Heart left ventricle (tissue), 16 donors: ENCODE measurements around the gene LMAN2L. TPM values are rescaled to one million over a fixed set of nuclear protein-coding genes. Genes with fewer than 3 reads are reported as not detected.

Source experiments
- ATAC-seq, 4 donors: fragments of 200-7000 bp; cut with Tn5 transposase; one replicate each; pipeline ENCODE4 v1.9.1; 2020 to 2022; ENCODE audit warnings: moderate library complexity in 4 of 4, mild to moderate bottlenecking in 3 of 4, moderate number of reproducible peaks in 1 of 4
- DNase-seq, 5 donors: peaks; one replicate each; pipeline ENCODE4 v3.0.0-alpha.2; 2020
- H3K27ac ChIP-seq, 12 donors: fragments of 200-600 bp; sonication (generic) in 4 of 12; one replicate each; pipeline versions ENCODE4 v1.5.0 to v1.8.0; 2016 to 2022; ENCODE audit warnings: mild to moderate bottlenecking in 2 of 12
- H3K27me3 ChIP-seq, 9 donors: fragments of 200-600 bp; sonication (generic) in 2 of 9; one replicate each; pipeline versions ENCODE4 v1.5.1 to v1.8.0; 2016 to 2022; ENCODE audit warnings: mild to moderate bottlenecking in 3 of 9
- H3K36me3 ChIP-seq, 9 donors: fragments of 200-600 bp; sonication (generic) in 2 of 9; one replicate each; pipeline versions ENCODE4 v1.5.0 to v1.8.0; 2018 to 2022; ENCODE audit warnings: mild to moderate bottlenecking in 2 of 9
- H3K4me1 ChIP-seq, 12 donors: fragments of 200-600 bp; sonication (generic) in 4 of 12; one replicate each; pipeline versions ENCODE4 v1.5.0 to v1.8.0; 2016 to 2022; ENCODE audit warnings: mild to moderate bottlenecking in 3 of 12
- H3K4me3 ChIP-seq, 12 donors: fragments of 200-600 bp; sonication (generic) in 4 of 12; one replicate each; pipeline versions ENCODE4 v1.5.0 to v1.8.0; 2017 to 2022; ENCODE audit warnings: mild to moderate bottlenecking in 9 of 12, moderate library complexity in 4 of 12
- H3K9me3 ChIP-seq, 12 donors: fragments of 200-600 bp; sonication (generic) in 4 of 12; one replicate each; pipeline versions ENCODE4 v1.5.0 to v1.8.0; 2016 to 2022; ENCODE audit warnings: mild to moderate bottlenecking in 1 of 12
- POLR2A ChIP-seq, 2 donors: fragments of 450-650 bp; IDR thresholded peaks; one replicate each; pipeline ENCODE4 v1.6.1; 2017; ENCODE audit warnings: antibody characterized with exemption in 2 of 2, mild to moderate bottlenecking in 2 of 2, moderate library complexity in 2 of 2
- WGBS, 4 donors: extraction: QIAGEN DNeasy Blood & Tissue Kit in 2 of 4; methylation state at CpG; one replicate each; pipeline versions ENCODE4 v1.1.5 to v1.1.7; 2013 to 2018; 5-methylcytosine and 5-hydroxymethylcytosine counted together
- intact Hi-C, 10 donors: fragments of 100-400 bp; cut with DNase I; formaldehyde crosslinking; loops; one replicate each; pipeline versions ENCODE4 v1.11.1 to v1.14.2; 2022
- polyA plus RNA-seq, 2 donors: library from polyadenylated mRNA; stranded (reverse); fragments of 200-250 nt; gene quantifications; one replicate each; pipeline ENCODE4 v1.2.3, GENCODE V29; 2013
- total RNA-seq, 9 donors: library from RNA; depleted of rRNA in 2 of 9; stranded (reverse); fragments of >200 nt in 2 of 9; fragmentation: NEBNext Ultra II Directional in 3 of 9; extraction: Animal tissue kit (Norgen Biotek cat#: 25700) in 3 of 9; gene quantifications; one replicate each; pipeline versions ENCODE4 v1.1.0 to v1.2.4, GENCODE V29; 2016 to 2023
- TF ChIP-seq, protein P1 (sequence below), 12 donors: fragments of 200-600 bp; sonication (generic) in 4 of 12; IDR thresholded peaks; one replicate each; pipeline versions ENCODE4 v1.5.0 to v1.8.0; 2018 to 2022; ENCODE audit warnings: antibody characterized with exemption in 12 of 12, mild to moderate bottlenecking in 5 of 12
- donor health status: ischemic (EF 13 %, LVEDD 7.1; RV severe dilation, severe dysfunction).
- donor health status: healthy with polysubstance abuse.
- donor health status: DM: no; HTN: yes; CAD: no.
- donor health status: DM: no; HTN: no; CAD: no.
- donor health status: ischemic (EF 25% LVEDD 6.9; RV normal size, moderate dysfunction).
- donor health status: ischemic (EF 25% LVEDD 5.7; RV mildly dilated, moderate dysfunction).
- donor health status: healthy.
- donor health status: DM: yes; HTN: yes; CAD: no.
- donor health status: ischemic (EF 35%, LVEDD 5.7; RV mildly dilated, moderate dysfunction).
- donor health status: nonischemic (EF 11% LVEDD 7.7; RV severe dilation, severe dysfunction).
- donor health status: DM: yes; HTN: yes; CAD: no.
- donor health status: PGD.
- donor health status: ischemic (EF 29% LVEDD 5.4; RV normal size, mild dysfunction).
- donor health status: nonischemic (EF 23%, LVEDD 6.1; RV moderate dilation, normal function).

Gene LMAN2L
- total and polyA plus RNA-seq, 11 donors = 11.3 to 38.5 (median 20.5) TPM

DNA sequence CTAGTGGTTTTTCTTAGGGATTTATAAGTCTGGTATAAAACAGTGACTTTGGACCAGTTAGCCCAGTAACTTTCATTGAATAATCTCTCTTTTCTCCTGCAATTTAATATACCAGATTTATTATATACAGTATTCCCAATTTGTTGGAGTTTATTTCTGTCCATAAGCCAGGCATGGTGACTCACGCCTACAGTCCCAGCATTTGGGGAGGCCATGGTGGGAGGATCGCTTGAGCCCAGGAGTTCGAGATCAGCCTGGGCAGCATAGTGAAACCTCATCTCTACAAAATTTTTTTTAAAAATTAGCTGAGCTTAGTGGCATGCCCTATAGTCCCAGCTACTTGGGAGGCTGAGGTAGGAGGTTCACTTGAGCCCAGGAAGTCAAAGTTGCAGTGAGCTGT, 47.5 kb upstream of the LMAN2L start:
- TF ChIP-seq, protein P1, sequence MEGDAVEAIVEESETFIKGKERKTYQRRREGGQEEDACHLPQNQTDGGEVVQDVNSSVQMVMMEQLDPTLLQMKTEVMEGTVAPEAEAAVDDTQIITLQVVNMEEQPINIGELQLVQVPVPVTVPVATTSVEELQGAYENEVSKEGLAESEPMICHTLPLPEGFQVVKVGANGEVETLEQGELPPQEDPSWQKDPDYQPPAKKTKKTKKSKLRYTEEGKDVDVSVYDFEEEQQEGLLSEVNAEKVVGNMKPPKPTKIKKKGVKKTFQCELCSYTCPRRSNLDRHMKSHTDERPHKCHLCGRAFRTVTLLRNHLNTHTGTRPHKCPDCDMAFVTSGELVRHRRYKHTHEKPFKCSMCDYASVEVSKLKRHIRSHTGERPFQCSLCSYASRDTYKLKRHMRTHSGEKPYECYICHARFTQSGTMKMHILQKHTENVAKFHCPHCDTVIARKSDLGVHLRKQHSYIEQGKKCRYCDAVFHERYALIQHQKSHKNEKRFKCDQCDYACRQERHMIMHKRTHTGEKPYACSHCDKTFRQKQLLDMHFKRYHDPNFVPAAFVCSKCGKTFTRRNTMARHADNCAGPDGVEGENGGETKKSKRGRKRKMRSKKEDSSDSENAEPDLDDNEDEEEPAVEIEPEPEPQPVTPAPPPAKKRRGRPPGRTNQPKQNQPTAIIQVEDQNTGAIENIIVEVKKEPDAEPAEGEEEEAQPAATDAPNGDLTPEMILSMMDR (IDR thresholded peaks at IDR 0.05) = no peak
- no peak for TF ChIP-seq POLR2A (IDR thresholded peaks at IDR 0.05)
- H3K27ac ChIP-seq = peak overlapping the region in 7 of 12 donors; percentile 74 to 96 (median 91)

DNA sequence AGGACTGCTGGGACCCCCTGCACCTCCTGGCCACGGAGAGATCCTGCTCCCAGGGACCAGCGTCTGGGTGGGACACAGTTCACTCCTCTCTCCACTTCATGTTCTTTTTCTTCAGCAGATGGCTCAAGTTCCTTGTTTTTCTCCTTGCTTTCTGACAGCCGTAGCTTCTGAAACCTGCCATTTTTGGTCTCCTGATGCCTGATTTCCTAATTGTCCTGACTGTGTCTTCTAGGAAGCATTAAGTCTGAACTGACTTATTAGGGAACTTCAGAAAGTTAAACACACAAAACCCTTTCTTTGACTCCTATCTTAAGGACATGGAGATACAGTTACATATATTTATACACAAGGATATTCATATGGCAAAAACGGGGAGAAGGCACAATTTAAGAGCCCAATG, 43.5 kb upstream of the LMAN2L start:
- TF ChIP-seq, protein P1 (IDR thresholded peaks at IDR 0.05) = no peak
- TF ChIP-seq POLR2A (IDR thresholded peaks at IDR 0.05) = no peak
- no peak overlapping the region for H3K27ac ChIP-seq
- H3K27me3 ChIP-seq = no peaks in the 10 kb centered on the region
- H3K4me1 ChIP-seq = peaks cover 0 to 21% (median 15%) of the 10 kb centered on the region in 12 donors
- no peaks in the 10 kb centered on the region for H3K9me3 ChIP-seq
- 80 to 84% (median 82%) methylated on average over 4 of the region's 4 CpGs for WGBS, 4 donors
- intact Hi-C loops = no loop called here
- DNase-seq (no peak), ATAC-seq (no peak)
- no peak overlapping the region for H3K4me3 ChIP-seq
- H3K36me3 ChIP-seq = no peaks in the 10 kb centered on the region

More for the DNA sequence above, 47.5 kb upstream of the LMAN2L start:
- Histone ChIP-seq H3K27me3 (no peaks in the 10 kb centered on the region), H3K4me1 (peaks cover 0 to 33% (median 19%) of the 10 kb centered on the region in 12 donors), H3K9me3 (no peaks in the 10 kb centered on the region), H3K36me3 (no peaks in the 10 kb centered on the region), H3K4me3 (no peak overlapping the region)
- ATAC-seq (no peak), DNase-seq (no peak)
- 93 to 99% (median 97%) methylated on average over 3 of the region's 3 CpGs for WGBS, 4 donors
- intact Hi-C loops = no loop called here

DNA sequence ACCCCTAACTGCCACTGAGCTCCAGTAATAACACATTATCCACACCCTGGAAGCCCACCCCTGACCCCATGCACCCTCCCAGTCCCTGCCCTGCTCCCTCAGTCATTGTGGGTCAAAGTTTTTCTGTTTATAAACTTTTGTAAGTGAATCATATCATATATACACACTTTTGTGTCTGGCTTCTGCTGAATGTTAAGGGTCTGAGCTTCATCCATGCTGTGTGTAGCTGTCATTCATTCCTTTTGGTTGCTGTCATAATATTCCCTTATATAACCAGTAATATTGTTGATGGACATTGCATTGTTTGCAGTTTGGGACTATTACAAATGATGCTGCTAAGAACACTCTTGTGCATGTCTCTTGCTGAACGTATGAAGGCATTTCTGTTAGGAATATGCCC, 35.3 kb upstream of the LMAN2L start:
- no peak overlapping the region for H3K4me3 ChIP-seq
- no peak overlapping the region for H3K27ac ChIP-seq
- no peaks in the 10 kb centered on the region for H3K9me3 ChIP-seq
- ATAC-seq = no peak
- no peaks in the 10 kb centered on the region for H3K27me3 ChIP-seq
- H3K4me1 ChIP-seq = peaks cover 0 to 17% (median 2%) of the 10 kb centered on the region in 12 donors
- intact Hi-C loops = no loop called here
- 0 to 33% (median 16%) methylated on average over 1 of the region's 1 CpG for whole genome bisulfite sequencing, 4 donors
- TF ChIP-seq, protein P1 (IDR thresholded peaks at IDR 0.05) = no peak
- no peak for TF ChIP-seq POLR2A (IDR thresholded peaks at IDR 0.05)
- DNase-seq = no peak
- no peaks in the 10 kb centered on the region for H3K36me3 ChIP-seq

DNA sequence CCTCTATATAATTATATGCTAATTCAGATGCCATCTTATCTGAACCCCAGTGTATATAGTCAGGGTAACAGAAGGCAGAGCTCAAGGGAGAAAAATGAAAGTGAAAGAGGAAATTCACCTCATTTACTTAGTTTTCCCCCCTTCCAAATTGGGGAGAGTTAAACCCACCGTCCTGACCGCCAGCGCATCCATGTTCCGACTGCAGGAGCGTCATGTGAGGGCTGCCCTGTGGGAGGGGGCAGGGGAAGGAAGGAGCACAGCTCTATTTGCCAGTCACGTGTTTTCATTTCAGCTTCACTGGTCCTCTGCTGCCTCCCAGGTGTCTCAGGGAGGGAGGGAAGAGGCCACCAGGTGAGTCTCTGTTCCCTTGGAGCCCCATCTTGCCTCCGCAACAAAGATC, 34.1 kb upstream of the LMAN2L start:
- H3K4me3 ChIP-seq = peak overlapping the region in 2 of 12 donors; percentile 6 to 52
- H3K4me1 ChIP-seq = peaks cover 0 to 24% (median 5%) of the 10 kb centered on the region in 12 donors
- intact Hi-C loops = no loop called here
- H3K36me3 ChIP-seq = no peaks in the 10 kb centered on the region
- 78 to 85% (median 79%) methylated on average over 7 of the region's 7 CpGs for WGBS, 4 donors
- no peaks in the 10 kb centered on the region for H3K27me3 ChIP-seq
- no peak for TF ChIP-seq POLR2A (IDR thresholded peaks at IDR 0.05)
- TF ChIP-seq, protein P1 (IDR thresholded peaks at IDR 0.05) = no peak
- H3K9me3 ChIP-seq = no peaks in the 10 kb centered on the region
- DNase-seq (no peak), ATAC-seq (no peak)
- H3K27ac ChIP-seq = peak overlapping the region in 1 of 12 donors; percentile 55
